GM12892 (cell line): Measurements from ENCODE around the gene ELL2.

Experiments
- POLR2A ChIP-seq: IDR thresholded peaks from 2 replicates; pipeline ENCODE4 v1.6.1; 2011; ENCODE audit warnings: low read depth, low read length, control low read depth
- POLR2AphosphoS5 ChIP-seq: IDR thresholded peaks from 2 replicates; pipeline ENCODE4 v1.6.1; 2011; ENCODE audit warnings: low read depth, low read length, control low read depth
- TAF1 ChIP-seq: IDR thresholded peaks from 2 replicates; pipeline ENCODE4 v1.6.1; 2011; ENCODE audit warnings: low read depth, mild to moderate bottlenecking, control low read depth, low read length, borderline replicate concordance

- TF ChIP-seq TAF1, result no peak
- no peak for TF ChIP-seq POLR2AphosphoS5
- no peak for TF ChIP-seq POLR2A
Observed at GRCh38 chr5:95972196-95972595, 10.5 kb upstream of the ELL2 start.
